GM19240 (cell line): Measurements from ENCODE around the gene TSSK3.

Experiments
- DNase-seq: peaks from one replicate; pipeline ENCODE4 v3.0.0; 2011; ENCODE audit warnings: low spot score; ENCODE audit not compliant: insufficient read length

Gene TSSK3

GRCh38 chr1:32362474-32363313, at the start of gene TSSK3, which contains the start of gene FAM229A:
TSS of gene TSSK3 (plus strand) at chr1:32362539. CDS start at chr1:32362702, 163 bp downstream.
TSS of gene FAM229A (minus strand) at chr1:32362485. CDS start at chr1:32362091, 394 bp downstream.
- no peak for DNase-seq

- DNase-seq, result no peak
Measured at GRCh38 chr1:32316903-32317277, 45.4 kb upstream of the TSSK3 start.

GRCh38 chr1:32318127-32318869, 44.0 kb upstream of the TSSK3 start:
- DNase-seq, result no peak

GRCh38 chr1:32321712-32322291, 40.5 kb upstream of the TSSK3 start:
- DNase-seq, result no peak

- DNase-seq, result no peak
Measured at GRCh38 chr1:32327204-32327603, 35.1 kb upstream of the TSSK3 start.

- no peak for DNase-seq
Measured at GRCh38 chr1:32329931-32330466, 32.3 kb upstream of the TSSK3 start.

GRCh38 chr1:32330558-32331151, 31.7 kb upstream of the TSSK3 start:
- no peak for DNase-seq

- DNase-seq, result no peak
Measured at GRCh38 chr1:32331549-32331948, 30.8 kb upstream of the TSSK3 start.

GRCh38 chr1:32332290-32333079, 29.9 kb upstream of the TSSK3 start:
- no peak for DNase-seq

GRCh38 chr1:32333251-32333963, 28.9 kb upstream of the TSSK3 start:
- DNase-seq, result no peak

- no peak for DNase-seq
Measured at GRCh38 chr1:32334274-32334861, 28.0 kb upstream of the TSSK3 start.

GRCh38 chr1:32334864-32335534, 27.3 kb upstream of the TSSK3 start:
- DNase-seq, result no peak

- no peak for DNase-seq
Measured at GRCh38 chr1:32335535-32335789, 26.9 kb upstream of the TSSK3 start.

- peak; percentile 58 for DNase-seq
Measured at GRCh38 chr1:32335790-32336590, 26.3 kb upstream of the TSSK3 start, which contains the start of gene MARCKSL1. TSS of gene MARCKSL1 (minus strand) at chr1:32336233. CDS start at chr1:32336033, 200 bp downstream.

GRCh38 chr1:32336591-32336932, 25.8 kb upstream of the TSSK3 start:
- no peak for DNase-seq

GRCh38 chr1:32336963-32337675, 25.2 kb upstream of the TSSK3 start:
- DNase-seq, result no peak

- DNase-seq, result no peak
Measured at GRCh38 chr1:32337855-32338636, 24.3 kb upstream of the TSSK3 start.
